K562 (cell line): ENCODE data around the gene CUTA. TPM values are rescaled to one million over a fixed set of nuclear protein-coding genes. Genes with fewer than 3 reads are reported as not detected.

Experiments used
- CREB5 ChIP-seq: fragments of 250-450 bp; sonication (Bioruptor Pico); IDR thresholded peaks from 2 replicates; pipeline ENCODE4 v1.5.0; 2020; ENCODE audit warnings: mild to moderate bottlenecking
- EGR1 ChIP-seq: fragments of 450-650 bp; conservative IDR thresholded peaks from 2 replicates; pipeline ENCODE4 v1.6.1; 2017; ENCODE audit warnings: mild to moderate bottlenecking
- EHMT2 ChIP-seq: fragments of 450-650 bp; IDR thresholded peaks from 2 replicates; pipeline ENCODE4 v1.6.1; 2018; ENCODE audit warnings: antibody characterized with exemption
- MAFG ChIP-seq: fragments of 450-650 bp; conservative IDR thresholded peaks from 2 replicates; pipeline ENCODE4 v1.6.1; 2016; ENCODE audit warnings: missing genetic modification characterization, missing compliant biosample characterization
- NFRKB ChIP-seq: fragments of 450-650 bp; IDR thresholded peaks from 2 replicates; pipeline ENCODE4 v1.6.1; 2016; ENCODE audit warnings: low read depth
- PHB ChIP-seq: fragments of 250-450 bp; sonication (Bioruptor Pico); IDR thresholded peaks from 2 replicates; pipeline ENCODE4 v1.5.0; 2021
- PTBP1 ChIP-seq: fragments of 200-400 bp; formaldehyde crosslinking; IDR thresholded peaks from 2 replicates; pipeline ENCODE4 v1.6.1; 2017; ENCODE audit warnings: low read depth, low read length
- RERE ChIP-seq: sonication (generic); formaldehyde crosslinking; IDR thresholded peaks from 2 replicates; pipeline ENCODE4 v1.8.0; 2023; ENCODE audit warnings: missing genetic modification reagents, mild to moderate bottlenecking, borderline replicate concordance
- RFX1 ChIP-seq: fragments of 450-650 bp; IDR thresholded peaks from 2 replicates; pipeline ENCODE4 v1.6.1; 2016; ENCODE audit warnings: mild to moderate bottlenecking, moderate library complexity
- TRIM28 ChIP-seq: fragments of 450-650 bp; IDR thresholded peaks from 2 replicates; pipeline ENCODE4 v1.6.1; 2017
- ZBTB40 ChIP-seq, 2 experiments: fragments of 450-650 bp in 1 of 2; sonication (generic) in 1 of 2; formaldehyde crosslinking in 1 of 2; IDR thresholded peaks; 2 replicates each; pipeline versions ENCODE4 v1.7.1 to v1.9.0; 2016 to 2022; ENCODE audit warnings: inconsistent platforms in 1 of 2, mild to moderate bottlenecking in 1 of 2, missing genetic modification reagents in 1 of 2
- polyA plus RNA-seq, 8 experiments: library from polyadenylated mRNA; depleted of rRNA in 4 of 8; stranded (reverse) in 5 of 8; unstranded in 3 of 8; fragments of >200 nt; fragmentation: Nextera tagmentation in 2 of 8; fragmentation: Illumina TruSeq in 1 of 8; extraction: Ambion mirVana in 2 of 8; extraction: Trizol in 1 of 8; gene quantifications; 2 replicates each; pipeline versions ENCODE4 v1.2.1 to v1.2.3, GENCODE V29; 2011 to 2014; ENCODE audit warnings: inconsistent platforms in 1 of 8, missing spikeins in 1 of 8
- total RNA-seq, 7 experiments: library from RNA; depleted of rRNA in 6 of 7; stranded (reverse); fragments of >200 nt in 6 of 7; fragmentation: Illumina TruSeq in 2 of 7; extraction: Trizol in 2 of 7; gene quantifications; 2 replicates each; pipeline versions ENCODE4 v1.2.1 to v1.2.3, GENCODE V29; 2011 to 2021; ENCODE audit warnings: low replicate concordance in 1 of 7

CUTA gene
- total and polyA plus RNA-seq, 9 of the 15 experiments (the other 6 are each of a cell fraction or from before 2014, with no cell fraction given): 166 to 682 (median 310) TPM

- TF ChIP-seq RERE (CRISPR knock-in tag) (no peak), TRIM28 (no peak), EHMT2 (0 out of 2 replicates have a peak, but pooled peaks have one; percentile 35), PTBP1 (0 out of 2 replicates have a peak, but pooled peaks have one; percentile 40), EGR1 (peak; percentile 96), RFX1 (no peak), ZBTB40 (IDR thresholded peaks at IDR 0.05) (no peak), ZBTB40 (CRISPR knock-in tag; IDR thresholded peaks at IDR 0.05) (no peak), CREB5 (no peak), MAFG (tag) (no peak), NFRKB (no peak), PHB (CRISPR knock-in tag) (no peak)
Observed at GRCh38 chr6:33425668-33426577, 8.0 kb upstream of the CUTA start (continued).
